Measurements from ENCODE around the gene CNTLN. TPM values are rescaled to one million over a fixed set of nuclear protein-coding genes. Genes with fewer than 3 reads are reported as not detected.

The CNTLN gene
- total RNA-seq, 1 experiment from 2014 or later, result 15.0 TPM

DNA sequence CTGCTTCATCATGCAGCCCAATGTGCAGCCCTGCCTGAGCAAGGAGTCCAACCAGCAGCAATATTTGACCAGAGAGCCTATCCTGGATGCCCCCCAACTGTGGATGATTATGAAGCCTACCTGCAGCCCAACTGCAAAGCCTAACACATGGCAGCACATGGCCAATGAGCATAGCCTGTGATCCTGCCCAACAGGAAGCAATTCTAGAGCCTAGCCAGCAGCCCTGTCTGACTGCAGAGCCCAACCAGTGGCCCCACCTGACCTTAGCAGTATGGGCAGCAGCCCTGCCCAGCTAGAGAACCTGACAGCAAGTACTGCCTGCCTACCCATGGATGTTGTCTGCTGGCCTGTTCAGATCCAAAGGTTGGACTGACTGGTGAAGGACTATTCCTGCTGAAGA, 346.7 kb downstream of the CNTLN start:
- H3K9me3 ChIP-seq (ENCODE audit: control insufficient read depth, low read depth, low read length), result no peaks in the 10 kb centered on the region
- no peaks in the 10 kb centered on the region for H3K27me3 Mint-ChIP-seq (ENCODE audit: low read depth)
- no peak overlapping the region for H2BK15ac ChIP-seq (ENCODE audit: low read depth, low read length)
- TF ChIP-seq, protein P1, sequence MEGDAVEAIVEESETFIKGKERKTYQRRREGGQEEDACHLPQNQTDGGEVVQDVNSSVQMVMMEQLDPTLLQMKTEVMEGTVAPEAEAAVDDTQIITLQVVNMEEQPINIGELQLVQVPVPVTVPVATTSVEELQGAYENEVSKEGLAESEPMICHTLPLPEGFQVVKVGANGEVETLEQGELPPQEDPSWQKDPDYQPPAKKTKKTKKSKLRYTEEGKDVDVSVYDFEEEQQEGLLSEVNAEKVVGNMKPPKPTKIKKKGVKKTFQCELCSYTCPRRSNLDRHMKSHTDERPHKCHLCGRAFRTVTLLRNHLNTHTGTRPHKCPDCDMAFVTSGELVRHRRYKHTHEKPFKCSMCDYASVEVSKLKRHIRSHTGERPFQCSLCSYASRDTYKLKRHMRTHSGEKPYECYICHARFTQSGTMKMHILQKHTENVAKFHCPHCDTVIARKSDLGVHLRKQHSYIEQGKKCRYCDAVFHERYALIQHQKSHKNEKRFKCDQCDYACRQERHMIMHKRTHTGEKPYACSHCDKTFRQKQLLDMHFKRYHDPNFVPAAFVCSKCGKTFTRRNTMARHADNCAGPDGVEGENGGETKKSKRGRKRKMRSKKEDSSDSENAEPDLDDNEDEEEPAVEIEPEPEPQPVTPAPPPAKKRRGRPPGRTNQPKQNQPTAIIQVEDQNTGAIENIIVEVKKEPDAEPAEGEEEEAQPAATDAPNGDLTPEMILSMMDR (conservative IDR thresholded peaks at IDR 0.05), result no peak
- H3K14ac ChIP-seq (ENCODE audit: insufficient read depth, low read length), result no peak overlapping the region
- 0 out of 7 replicates have a peak overlapping the region, but pooled peaks of 1 of the 3 experiments have one; percentile 45 for H3K27ac Mint-ChIP-seq
- H3K27me3 ChIP-seq (ENCODE audit: insufficient read depth, low read length), result no peaks in the 10 kb centered on the region
- no peaks in the 10 kb centered on the region for H3K23me2 ChIP-seq (ENCODE audit: insufficient read length, low read depth, low read length, poor library complexity, severe bottlenecking)
- H3K56ac ChIP-seq (ENCODE audit: insufficient read length, low read depth, low read length), result no peak overlapping the region
- H3K79me1 ChIP-seq (ENCODE audit: insufficient read depth, low read depth, low read length, poor library complexity, severe bottlenecking), result no peaks in the 10 kb centered on the region
- H3K27ac ChIP-seq (ENCODE audit: insufficient read length, low read depth, low read length), result no peak overlapping the region
- no peaks in the 10 kb centered on the region for H3K9me3 Mint-ChIP-seq
- no peak overlapping the region for H4K91ac ChIP-seq (ENCODE audit: insufficient read length, low read depth, low read length)
- no peak overlapping the region for H2BK20ac ChIP-seq (ENCODE audit: low read depth, low read length, poor library complexity, severe bottlenecking)
- H3T11ph ChIP-seq (ENCODE audit: low read length), result no peak overlapping the region
- H4K5ac ChIP-seq (ENCODE audit: insufficient read length, low read depth, low read length), result no peak overlapping the region
- H4K8ac ChIP-seq (replicated peaks; ENCODE audit: insufficient read length, low read depth, low read length), result no peak overlapping the region
- H3K36me3 Mint-ChIP-seq (ENCODE audit: insufficient read depth in 1 of 3, low read depth in 3 of 3), result no peaks in the 10 kb centered on the region
- H2BK120ac ChIP-seq (ENCODE audit: low read depth, low read length, poor library complexity, severe bottlenecking), result no peak overlapping the region
- no peak overlapping the region for H2AK5ac ChIP-seq (ENCODE audit: insufficient read length, low read length)
- DNase-seq, result peak; percentile 31
- H3K9ac ChIP-seq (ENCODE audit: extremely low read depth, insufficient read length, low read length), result no peak overlapping the region
- H3K4ac ChIP-seq (ENCODE audit: low read depth, low read length), result no peak overlapping the region
- H3K18ac ChIP-seq (ENCODE audit: insufficient read length, low read depth, low read length), result no peak overlapping the region
- H4K20me1 ChIP-seq (ENCODE audit: control insufficient read depth, insufficient read depth, insufficient read length), result no peaks in the 10 kb centered on the region
- no peak overlapping the region for H2AFZ ChIP-seq (ENCODE audit: low read length)
- no peak overlapping the region for H3K23ac ChIP-seq (ENCODE audit: insufficient read length, low read depth, low read length)
- no peak overlapping the region for H3K4me2 ChIP-seq (ENCODE audit: insufficient read depth, insufficient read length, low read length)
- H3K4me1 Mint-ChIP-seq, result no peaks in the 10 kb centered on the region
- H3K4me3 Mint-ChIP-seq, result no peak overlapping the region
- H3K79me2 ChIP-seq (ENCODE audit: insufficient read depth, low read length), result no peaks in the 10 kb centered on the region
- no peaks in the 10 kb centered on the region; the same call in 1 of the 2 replicates for H3K4me1 ChIP-seq (ENCODE audit: insufficient read depth, low read length)
- no peak overlapping the region for H2BK12ac ChIP-seq (ENCODE audit: insufficient read length, low read depth, low read length)
- no peak overlapping the region for H2BK5ac ChIP-seq (ENCODE audit: insufficient read length, low read length)
